HG02623 (cell line): ENCODE results near the gene TBC1D10B.

ENCODE experiments used
- ATAC-seq: cut with Tn5 transposase; IDR thresholded peaks from one replicate; pipeline ENCODE4 v1.9.1; 2021; ENCODE audit warnings: moderate library complexity; ENCODE audit not compliant: unreplicated experiment

Gene TBC1D10B

DNA sequence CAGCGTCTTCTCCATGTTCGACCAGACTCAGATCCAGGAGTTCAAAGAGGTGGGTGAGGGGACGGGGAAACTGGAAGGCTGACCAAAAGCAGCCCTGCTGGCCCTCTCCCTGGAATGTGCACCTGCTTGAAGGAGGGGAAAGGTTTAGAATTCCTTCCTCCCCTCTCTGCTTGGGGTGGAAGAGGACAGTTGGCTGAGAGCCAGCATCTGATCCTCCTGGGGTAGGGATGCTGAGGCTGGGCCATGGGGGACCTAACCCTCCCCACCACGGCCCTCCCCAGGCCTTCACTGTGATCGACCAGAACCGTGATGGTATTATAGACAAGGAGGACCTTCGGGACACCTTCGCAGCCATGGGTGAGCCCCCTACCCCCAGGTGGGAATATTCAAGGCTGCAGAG lies 5.6 kb upstream of the TBC1D10B start:
- no peak for ATAC-seq

GRCh38 chr16:30374538-30374937 lies 4.2 kb upstream of the TBC1D10B start, which contains the start of gene MYL11:
MYL11 (plus strand) TSS chr16:30374802; CDS start chr16:30374858, 56 bp downstream.
- no peak for ATAC-seq

GRCh38 chr16:30372725-30373124 lies 2.4 kb upstream of the TBC1D10B start:
- ATAC-seq = no peak

DNA sequence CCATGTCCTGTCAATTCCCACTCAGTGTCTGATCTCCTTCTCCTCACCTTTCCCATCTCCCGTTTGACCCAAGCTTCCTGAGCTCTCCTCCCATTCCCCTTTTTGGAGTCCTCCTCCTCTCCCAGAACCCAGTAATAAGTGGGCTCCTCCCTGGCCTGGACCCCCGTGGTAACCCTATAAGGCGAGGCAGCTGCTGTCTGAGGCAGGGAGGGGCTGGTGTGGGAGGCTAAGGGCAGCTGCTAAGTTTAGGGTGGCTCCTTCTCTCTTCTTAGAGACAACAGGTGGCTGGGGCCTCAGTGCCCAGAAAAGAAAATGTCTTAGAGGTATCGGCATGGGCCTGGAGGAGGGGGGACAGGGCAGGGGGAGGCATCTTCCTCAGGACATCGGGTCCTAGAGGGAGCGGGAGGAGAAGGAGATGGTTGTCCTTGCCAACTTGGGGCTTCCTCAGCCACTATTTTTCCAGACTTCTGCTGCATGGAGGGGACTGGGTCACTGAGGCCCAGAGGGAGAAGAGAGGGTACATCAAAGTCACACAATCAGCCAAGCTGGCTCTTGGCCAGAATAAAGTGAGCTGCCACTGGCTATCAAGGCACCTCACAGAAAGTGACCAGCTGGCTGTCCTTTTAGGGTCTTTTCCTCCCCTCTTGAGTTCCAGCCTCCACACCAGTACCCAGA lies 1.9 kb upstream of the TBC1D10B start:
- ATAC-seq = no peak

DNA sequence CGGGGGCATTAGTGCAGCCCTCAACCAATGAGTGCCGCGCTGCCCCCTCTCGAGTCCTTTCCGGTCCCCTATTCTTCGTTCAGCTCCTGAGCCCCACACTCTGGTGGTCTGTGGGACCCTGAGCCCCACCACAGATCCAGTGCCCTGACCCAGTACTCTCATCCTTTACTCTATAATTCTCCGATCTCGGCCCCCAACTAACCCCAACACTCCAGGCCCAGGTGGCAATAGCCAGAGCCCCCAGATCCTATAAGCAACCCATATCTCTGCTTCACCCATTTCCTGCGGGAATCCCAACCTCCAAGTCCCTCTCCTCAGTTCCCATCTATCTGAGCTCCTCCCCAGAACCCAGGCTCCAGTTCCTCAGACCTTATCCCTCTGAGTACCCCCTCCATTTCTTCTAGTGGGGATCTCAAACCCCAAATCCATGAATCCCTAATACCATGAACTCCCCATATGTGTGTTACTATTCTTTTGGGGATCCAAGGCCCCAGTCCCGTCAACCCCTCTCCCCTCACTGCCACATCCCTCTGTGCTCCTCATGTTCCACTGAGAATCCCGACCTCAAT lies 1.0 kb upstream of the TBC1D10B start:
- no peak for ATAC-seq

- ATAC-seq = peak; percentile 3
Measured at GRCh38 chr16:30369938-30370455, 297 bp downstream of the TBC1D10B start.

GRCh38 chr16:30369091-30369937 lies 980 bp downstream of the TBC1D10B start:
- no peak for ATAC-seq

GRCh38 chr16:30368792-30369090 lies 1.6 kb downstream of the TBC1D10B start:
- no peak for ATAC-seq

GRCh38 chr16:30368122-30368791 lies 2.0 kb downstream of the TBC1D10B start:
- no peak for ATAC-seq

- no peak for ATAC-seq
Measured at GRCh38 chr16:30367349-30368009, 2.8 kb downstream of the TBC1D10B start.

GRCh38 chr16:30366511-30366910 lies 3.8 kb downstream of the TBC1D10B start:
- ATAC-seq = no peak

- ATAC-seq = no peak
Measured at GRCh38 chr16:30365200-30365599, 5.1 kb downstream of the TBC1D10B start.

- no peak for ATAC-seq
Measured at GRCh38 chr16:30361180-30361579, 9.1 kb downstream of the TBC1D10B start.

GRCh38 chr16:30359871-30360170 lies 10.5 kb downstream of the TBC1D10B start:
- ATAC-seq = no peak

GRCh38 chr16:30358990-30359870 lies 11.1 kb downstream of the TBC1D10B start:
- no peak for ATAC-seq

DNA sequence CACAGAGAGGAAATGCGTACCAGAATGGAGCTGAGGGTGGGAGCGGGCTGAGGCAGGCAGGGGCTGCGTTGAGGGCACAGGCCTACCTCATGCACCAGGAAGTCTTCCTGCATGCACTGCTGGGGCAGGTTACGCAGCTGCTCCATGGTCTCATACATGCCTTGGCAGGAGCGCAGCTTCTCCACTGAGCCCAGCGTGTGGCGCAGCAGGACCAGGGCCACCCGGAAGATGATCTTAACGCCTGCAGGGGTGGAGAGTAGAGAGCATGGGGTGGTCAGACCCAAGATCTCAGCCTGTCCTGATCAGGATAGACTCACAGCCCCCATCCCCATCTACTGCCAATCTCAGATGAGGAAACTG lies 11.7 kb downstream of the TBC1D10B start:
- ATAC-seq = no peak

DNA sequence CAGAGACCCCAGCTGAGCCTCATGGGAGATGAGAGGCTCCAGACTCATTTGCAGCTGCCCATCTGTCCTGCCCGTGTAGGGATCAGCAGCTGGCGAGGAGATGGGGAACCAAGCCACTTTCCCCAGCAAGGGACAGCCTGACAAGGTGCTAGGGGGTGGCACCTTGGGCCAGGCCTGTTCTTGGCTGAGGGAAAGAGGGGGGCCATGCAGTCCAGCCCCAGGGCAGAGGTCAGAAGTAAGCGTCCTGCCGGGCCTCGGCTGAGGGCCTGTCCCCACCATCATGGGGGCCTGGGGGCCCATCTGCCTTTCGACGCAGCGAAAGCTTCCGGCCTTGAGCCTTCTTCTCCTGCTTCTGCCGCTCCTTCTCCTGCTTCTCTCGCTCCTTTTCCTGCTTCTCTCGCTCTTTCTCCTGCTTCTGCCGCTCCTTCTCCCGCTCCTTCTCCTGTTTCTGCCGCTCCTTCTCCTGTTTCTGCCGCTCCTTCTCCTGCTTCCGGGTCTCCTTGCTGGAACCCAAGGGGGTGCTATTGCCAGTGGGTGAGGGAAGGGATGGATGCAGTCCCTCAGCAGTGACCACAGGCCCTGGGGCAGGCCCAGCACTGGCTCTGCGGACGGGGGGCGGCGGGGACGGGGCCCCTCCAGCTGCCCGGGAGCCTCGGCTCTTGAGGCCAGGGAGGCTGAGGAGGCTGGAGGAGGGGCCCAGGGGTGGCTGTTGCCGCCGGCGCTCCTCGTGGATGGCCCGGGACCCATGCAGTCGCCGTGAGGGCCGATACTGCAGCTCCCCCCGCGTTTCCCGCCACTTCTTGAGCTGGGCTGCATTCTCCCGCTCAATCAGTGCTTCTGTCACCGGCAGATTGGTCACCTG lies 12.3 kb downstream of the TBC1D10B start:
- ATAC-seq = no peak

DNA sequence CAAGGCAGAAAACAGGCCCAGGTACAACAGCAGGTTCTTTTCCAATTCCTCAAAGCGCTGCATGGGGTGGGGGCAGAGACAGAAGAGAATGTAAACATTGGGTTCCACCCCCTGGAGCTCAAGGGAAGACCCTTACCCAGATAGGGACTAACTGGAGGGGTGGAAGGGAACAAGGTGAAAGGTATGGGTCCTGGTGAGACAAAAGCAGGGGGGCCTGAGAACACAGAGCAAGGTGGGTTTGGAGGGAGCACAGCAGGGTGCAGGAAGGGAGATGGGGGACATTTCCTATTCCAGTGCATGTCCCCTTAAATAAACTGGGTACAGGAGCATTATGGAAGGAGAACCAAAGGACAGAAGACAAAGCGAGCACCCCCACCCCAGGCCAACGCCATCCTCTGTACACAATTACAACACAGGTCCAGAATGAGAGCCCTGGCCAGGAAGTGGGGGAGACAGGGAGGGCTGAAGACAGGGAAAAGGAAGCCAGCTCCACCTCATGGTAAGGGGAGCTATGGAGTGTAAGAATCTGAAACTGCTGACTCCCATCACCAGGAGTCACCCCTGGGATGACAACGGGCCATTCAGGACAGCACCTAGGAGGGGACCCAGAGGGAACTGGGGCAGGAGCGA lies 13.1 kb downstream of the TBC1D10B start:
- no peak for ATAC-seq
